SK-N-SH (cell line): ENCODE measurements around the gene DSE. TPM values are rescaled to one million over a fixed set of nuclear protein-coding genes. Genes with fewer than 3 reads are reported as not detected.

Experiments used
- CTCF ChIA-PET: fragments of 300-600, 350-600 bp; formaldehyde crosslinking; extraction: SDS; loops from one replicate; lab custom pipeline; 2021; lab: Yijun Ruan, JAX
- POLR2A ChIA-PET: fragments of 350-600 bp; sonication (Branson Sonifier 250); formaldehyde crosslinking; extraction: SDS; loops from one replicate; lab custom pipeline; 2020; ENCODE audit warnings: antibody characterized with exemption, inconsistent platforms; lab: Yijun Ruan, JAX
- DNase-seq: peaks from one replicate; pipeline ENCODE4 v3.0.0; 2012
- H2AFZ ChIP-seq: fragments of 200-600 bp; sonication (generic); 2 replicates; pipeline ENCODE4 v1.8.1; 2016; ENCODE audit warnings: antibody characterized with exemption, mild to moderate bottlenecking, low read depth
- H3F3A ChIP-seq: fragments of 200-600 bp; sonication (generic); replicated peaks from 2 replicates; pipeline ENCODE3; 2016; ENCODE audit warnings: antibody characterized with exemption, mild to moderate bottlenecking; ENCODE audit not compliant: insufficient read depth
- H3K27ac ChIP-seq, 2 experiments: fragments of 200-500 bp in 1 of 2; fragments of 200-600 bp in 1 of 2; sonication (Bioruptor generic) in 1 of 2; sonication (generic), shearing (Covaris generic) in 1 of 2; 2 replicates each; pipeline versions ENCODE4 v1.5.1 to v1.6.1; 2014 to 2016; ENCODE audit warnings: low read depth in 2 of 2, inconsistent platforms in 1 of 2, low read length in 1 of 2, mild to moderate bottlenecking in 1 of 2, mixed read lengths in 1 of 2
- H3K27me3 ChIP-seq: fragments of 200-600 bp; sonication (generic), shearing (Covaris generic); 2 replicates; pipeline ENCODE4 v1.6.1; 2016; ENCODE audit warnings: mixed run types; ENCODE audit not compliant: insufficient read depth
- H3K36me3 ChIP-seq, 2 experiments: fragments of 200-500 bp in 1 of 2; fragments of 200-600 bp in 1 of 2; sonication (Bioruptor generic) in 1 of 2; sonication (generic) in 1 of 2; replicated peaks in 1 of 2; 2 replicates each; pipeline versions ENCODE3 to v1.5.1; 2014 to 2016; ENCODE audit warnings: low read length in 1 of 2, mild to moderate bottlenecking in 1 of 2; ENCODE audit not compliant: insufficient read depth in 2 of 2, control insufficient read depth in 1 of 2
- H3K4me1 ChIP-seq, 2 experiments: fragments of 200-500 bp in 1 of 2; fragments of 200-600 bp in 1 of 2; sonication (Bioruptor generic) in 1 of 2; sonication (generic), shearing (Covaris generic) in 1 of 2; 2 replicates each; pipeline versions ENCODE4 v1.5.1 to v1.6.1; 2014 to 2016; ENCODE audit warnings: low read depth in 1 of 2, low read length in 1 of 2, mixed run types in 1 of 2; ENCODE audit not compliant: insufficient read depth in 2 of 2, control insufficient read depth in 1 of 2
- H3K4me2 ChIP-seq: fragments of 200-600 bp; sonication (generic), shearing (Covaris generic); 2 replicates; pipeline ENCODE4 v1.6.1; 2017; ENCODE audit warnings: mixed run types
- H3K4me3 ChIP-seq, 2 experiments: fragments of 200-500 bp in 1 of 2; fragments of 200-600 bp in 1 of 2; sonication (Bioruptor generic) in 1 of 2; sonication (generic), shearing (Covaris generic) in 1 of 2; 2 replicates each; pipeline versions ENCODE4 v1.5.1 to v1.8.1; 2014 to 2016; ENCODE audit warnings: low read depth in 2 of 2, inconsistent platforms in 1 of 2, low read length in 1 of 2, mild to moderate bottlenecking in 1 of 2, mixed read lengths in 1 of 2, moderate library complexity in 1 of 2
- H3K79me2 ChIP-seq: fragments of 200-600 bp; sonication (generic); 2 replicates; pipeline ENCODE4 v1.8.1; 2017; ENCODE audit warnings: mild to moderate bottlenecking; ENCODE audit not compliant: insufficient read depth
- H3K9ac ChIP-seq: fragments of 200-600 bp; sonication (generic); 2 replicates; pipeline ENCODE4 v1.6.1; 2017; ENCODE audit warnings: mixed run types
- H3K9me2 ChIP-seq: fragments of 200-600 bp; sonication (generic); 2 replicates; pipeline ENCODE4 v1.6.1; 2017; ENCODE audit warnings: mixed run types
- H3K9me3 ChIP-seq: fragments of 200-600 bp; sonication (generic); 2 replicates; pipeline ENCODE4 v1.6.1; 2017; ENCODE audit warnings: mixed run types, mild to moderate bottlenecking, moderate library complexity
- H4K20me1 ChIP-seq: fragments of 200-600 bp; sonication (generic); 2 replicates; pipeline ENCODE4 v1.6.1; 2017; ENCODE audit warnings: mild to moderate bottlenecking, mixed run types; ENCODE audit not compliant: insufficient read depth
- CTCF ChIP-seq: fragments of 200-600 bp; sonication (generic); IDR thresholded peaks from 2 replicates; pipeline ENCODE4 v1.6.1; 2017; ENCODE audit warnings: antibody characterized with exemption, mild to moderate bottlenecking, moderate library complexity
- EP300 ChIP-seq, 2 experiments: IDR thresholded peaks; 2 replicates each; pipeline versions ENCODE4 v1.4.0 to v1.6.1; 2012; ENCODE audit warnings: borderline replicate concordance in 1 of 2, low read depth in 1 of 2, low read length in 1 of 2
- FOXM1 ChIP-seq: IDR thresholded peaks from 2 replicates; pipeline ENCODE4 v1.4.0; 2012; ENCODE audit warnings: low read depth, mild to moderate bottlenecking
- JUND ChIP-seq: IDR thresholded peaks from 2 replicates; pipeline ENCODE4 v1.4.0; 2012
- MXI1 ChIP-seq: IDR thresholded peaks from 2 replicates; pipeline ENCODE4 v1.6.1; 2012; ENCODE audit warnings: mild to moderate bottlenecking, low read depth, low read length, improper control_type of control experiment
- PBX3 ChIP-seq: IDR thresholded peaks from 2 replicates; pipeline ENCODE4; 2012
- TAF1 ChIP-seq: IDR thresholded peaks from 2 replicates; pipeline ENCODE4 v1.6.1; 2012; ENCODE audit warnings: low read depth, mild to moderate bottlenecking, low read length, moderate library complexity, borderline replicate concordance
- TCF12 ChIP-seq: IDR thresholded peaks from 2 replicates; pipeline ENCODE4 v1.4.0; 2012
- TEAD4 ChIP-seq: IDR thresholded peaks from 2 replicates; pipeline ENCODE4 v1.4.0; 2012; ENCODE audit warnings: mild to moderate bottlenecking, borderline replicate concordance; ENCODE audit not compliant: insufficient read depth
- USF2 ChIP-seq: fragments of 150-350 bp; IDR thresholded peaks from 2 replicates; pipeline ENCODE4 v1.6.1; 2017; ENCODE audit warnings: antibody characterized with exemption, low read length, low read depth, borderline replicate concordance
- WGBS: methylation state at CpG from one replicate; pipeline ENCODE4 v1.1.6; 2017; ENCODE audit warnings: low lambda C conversion rate; 5-methylcytosine and 5-hydroxymethylcytosine counted together
- polyA plus RNA-seq, 3 experiments: library from polyadenylated mRNA; depleted of rRNA; stranded (reverse); fragments of >200 nt; gene quantifications; 2 replicates each; pipeline ENCODE4 v1.2.3, GENCODE V29; 2012
- TF ChIP-seq, protein P1 (sequence below): IDR thresholded peaks from 2 replicates; pipeline ENCODE4 v1.4.0; 2012; ENCODE audit warnings: low read depth, borderline replicate concordance

The DSE gene
- polyA plus RNA-seq, 1 of the 3 experiments (the other 2 are of a cell fraction): 12.7 TPM

GRCh38 chr6:116408491-116408890, 37.7 kb downstream of the DSE start (continued):
- TF ChIP-seq PBX3 (no peak), TCF12 (no peak), TEAD4 (no peak), FOXM1 (no peak)
- TF ChIP-seq, all 33 proteins: peak for 0

GRCh38 chr6:116409756-116410155, 39.0 kb downstream of the DSE start:
- peaks cover 0 to 3% of the 10 kb centered on the region in 2 experiments for H3K36me3 ChIP-seq
- H3F3A ChIP-seq: peaks cover 10% of the 10 kb centered on the region
- DNase-seq: no peak
- H3K79me2 ChIP-seq: peaks cover 50% of the 10 kb centered on the region
- CTCF ChIA-PET: no interaction called here
- H2AFZ ChIP-seq: no peak overlapping the region
- 90% methylated on average over 3 of the region's 3 CpGs for WGBS
- TF ChIP-seq, protein P1, sequence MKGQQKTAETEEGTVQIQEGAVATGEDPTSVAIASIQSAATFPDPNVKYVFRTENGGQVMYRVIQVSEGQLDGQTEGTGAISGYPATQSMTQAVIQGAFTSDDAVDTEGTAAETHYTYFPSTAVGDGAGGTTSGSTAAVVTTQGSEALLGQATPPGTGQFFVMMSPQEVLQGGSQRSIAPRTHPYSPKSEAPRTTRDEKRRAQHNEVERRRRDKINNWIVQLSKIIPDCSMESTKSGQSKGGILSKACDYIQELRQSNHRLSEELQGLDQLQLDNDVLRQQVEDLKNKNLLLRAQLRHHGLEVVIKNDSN: no peak
- TF ChIP-seq CTCF: no peak
- TF ChIP-seq TEAD4: no peak
- TF ChIP-seq JUND: no peak
- TF ChIP-seq EP300 (IDR thresholded peaks at IDR 0.05; ENCODE audit: borderline replicate concordance in 1 of 2, low read depth in 1 of 2, low read length in 1 of 2): no peak
- TF ChIP-seq MXI1: no peak
- no peak for TF ChIP-seq TAF1
- no peak for TF ChIP-seq USF2
- TF ChIP-seq, all 33 proteins: peak for 0
- H4K20me1 ChIP-seq: no peaks in the 10 kb centered on the region
- no peak overlapping the region for H3K4me2 ChIP-seq
- H3K4me3 ChIP-seq: no peak overlapping the region
- H3K27me3 ChIP-seq: no peaks in the 10 kb centered on the region
- H3K27ac ChIP-seq: no peak overlapping the region; a peak in 1 of 4 replicates
- H3K4me1 ChIP-seq: peaks cover 19 to 32% of the 10 kb centered on the region in 2 experiments; a peak in 3 of 4 replicates
- POLR2A ChIA-PET: no interaction called here
- no peaks in the 10 kb centered on the region for H3K9me2 ChIP-seq
- H3K9ac ChIP-seq: no peak overlapping the region
- H3K9me3 ChIP-seq: no peaks in the 10 kb centered on the region
